PC-9 (cell line): ENCODE data around the gene RASA1. TPM values are rescaled to one million over a fixed set of nuclear protein-coding genes. Genes with fewer than 3 reads are reported as not detected.

Experiments
- BruUV-seq: library from RNA; stranded (reverse); fragments of 400-500 nt; replicated peaks from 2 replicates; lab custom pipeline; 2021; lab: Mats Ljungman, UMichigan
- CTCF ChIA-PET: fragments of 300-600 bp; sonication (Branson Sonifier 250); formaldehyde crosslinking; loops from one replicate; lab custom pipeline; 2022; ENCODE audit warnings: antibody characterized with exemption; lab: Charles Lee
- POLR2A ChIA-PET: fragments of 300-600 bp; sonication (Branson Sonifier 250); formaldehyde crosslinking; loops from one replicate; lab custom pipeline; 2022; ENCODE audit warnings: antibody characterized with exemption; ENCODE audit not compliant: unreplicated experiment; lab: Charles Lee
- DNase-seq, 2 experiments: peaks; one replicate each; pipeline versions ENCODE4 v3.0.0 to v3.0.0-alpha.2; 2015 to 2022; ENCODE audit warnings: mixed read lengths in 1 of 2
- H2AFZ ChIP-seq: fragments of 200-600 bp; sonication (generic); 2 replicates; pipeline ENCODE4 v1.8.1; 2017; ENCODE audit warnings: antibody characterized with exemption
- H3F3A ChIP-seq: fragments of 200-600 bp; sonication (generic); 2 replicates; pipeline ENCODE4 v1.8.1; 2017; ENCODE audit warnings: antibody characterized with exemption, mild to moderate bottlenecking, low read depth; ENCODE audit not compliant: insufficient read depth
- H3K27ac ChIP-seq: fragments of 200-600 bp; sonication (generic); 2 replicates; pipeline ENCODE4 v1.6.1; 2016; ENCODE audit warnings: mixed run types
- H3K27me3 ChIP-seq: fragments of 200-600 bp; sonication (generic); 2 replicates; pipeline ENCODE4 v1.6.1; 2016; ENCODE audit warnings: low read depth, mixed run types; ENCODE audit not compliant: insufficient read depth
- H3K36me3 ChIP-seq: fragments of 200-600 bp; sonication (generic); 2 replicates; pipeline ENCODE4 v1.6.1; 2016; ENCODE audit warnings: low read depth, mixed run types
- H3K4me1 ChIP-seq: fragments of 200-600 bp; sonication (generic); replicated peaks from 2 replicates; pipeline ENCODE4 v1.6.1; 2016; ENCODE audit warnings: mixed run types; ENCODE audit not compliant: insufficient read depth
- H3K4me2 ChIP-seq: fragments of 200-600 bp; sonication (generic); 2 replicates; pipeline ENCODE4 v1.6.1; 2017; ENCODE audit warnings: mixed run types
- H3K4me3 ChIP-seq: fragments of 200-600 bp; sonication (generic); 2 replicates; pipeline ENCODE4 v1.6.1; 2016; ENCODE audit warnings: mixed run types
- H3K79me2 ChIP-seq: fragments of 200-600 bp; sonication (generic); 2 replicates; pipeline ENCODE4 v1.6.1; 2017; ENCODE audit warnings: low read depth, mixed run types
- H3K9me2 ChIP-seq: fragments of 200-600 bp; sonication (generic); 2 replicates; pipeline ENCODE4 v1.8.1; 2017; ENCODE audit warnings: mild to moderate bottlenecking; ENCODE audit not compliant: insufficient read depth
- H3K9me3 ChIP-seq: fragments of 200-600 bp; sonication (generic); 2 replicates; pipeline ENCODE4 v1.8.1; 2016; ENCODE audit warnings: low read depth; ENCODE audit not compliant: insufficient read depth
- H4K20me1 ChIP-seq: fragments of 200-600 bp; sonication (generic); 2 replicates; pipeline ENCODE4 v1.8.1; 2017; ENCODE audit not compliant: insufficient read depth
- EZH2 ChIP-seq: fragments of 200-600 bp; sonication (generic); IDR thresholded peaks from 2 replicates; pipeline ENCODE4 v1.8.0; 2017; ENCODE audit warnings: antibody characterized with exemption, low read depth
- intact Hi-C: fragments of 100-400 bp; cut with micrococcal nuclease; formaldehyde crosslinking; loops from one replicate; pipeline ENCODE4 v1.10.0; 2022; ENCODE audit not compliant: unreplicated experiment
- total RNA-seq: library from RNA; stranded (reverse); gene quantifications from 2 replicates; pipeline ENCODE4 v1.2.3, GENCODE V29; 2021
- TF ChIP-seq, protein P1 (sequence below): fragments of 200-600 bp; sonication (generic); conservative IDR thresholded peaks from 2 replicates; pipeline ENCODE4 v1.6.1; 2017; ENCODE audit warnings: mixed run types, antibody characterized with exemption, mild to moderate bottlenecking, moderate library complexity

The RASA1 gene
- total RNA-seq, 1 experiment from 2014 or later = 66.6 TPM

DNA sequence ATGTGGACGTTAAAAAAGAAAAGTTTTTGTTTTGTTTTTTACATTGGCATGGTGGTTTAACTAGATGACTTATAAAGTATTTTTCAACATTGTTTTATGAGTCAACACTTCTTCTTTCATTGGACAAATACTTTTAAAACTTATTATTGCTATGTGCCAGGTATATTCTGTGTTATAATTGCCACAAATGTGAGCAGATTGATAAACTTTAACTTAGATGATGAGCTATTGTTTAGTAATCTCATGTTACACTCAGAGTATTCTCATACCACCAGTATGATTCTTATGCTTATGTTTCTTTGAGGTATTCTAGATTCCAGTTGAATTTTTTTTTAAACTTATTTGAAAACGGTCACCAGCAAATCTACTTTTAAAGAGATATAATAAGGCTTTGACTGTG, 60.3 kb downstream of the RASA1 start:
- no peak overlapping the region for H3K4me3 ChIP-seq
- no peaks in the 10 kb centered on the region for H3K9me3 ChIP-seq
- H2AFZ ChIP-seq = no peak overlapping the region
- H3K9me2 ChIP-seq = no peaks in the 10 kb centered on the region
- H3F3A ChIP-seq = no peaks in the 10 kb centered on the region
- peaks cover 44% of the 10 kb centered on the region for H3K79me2 ChIP-seq
- POLR2A ChIA-PET = interaction anchor here (0.6 kb wide), 1 partner anchor 72 kb away, joined by 3 read pairs; no protein-coding TSS in a partner anchor
- no peak overlapping the region for H3K4me2 ChIP-seq
- no peaks in the 10 kb centered on the region for H3K27me3 ChIP-seq
- H3K27ac ChIP-seq = 0 out of 2 replicates have a peak overlapping the region, but pooled peaks have one; percentile 12
- CTCF ChIA-PET = no interaction called here
- intact Hi-C loops = no loop called here
- DNase-seq = no peak
- H4K20me1 ChIP-seq = no peaks in the 10 kb centered on the region; the same call in none of the 2 replicates
- H3K4me1 ChIP-seq = no peaks in the 10 kb centered on the region
- H3K36me3 ChIP-seq = peaks cover 8% of the 10 kb centered on the region; the same call in 1 of the 2 replicates
- TF ChIP-seq, protein P1, sequence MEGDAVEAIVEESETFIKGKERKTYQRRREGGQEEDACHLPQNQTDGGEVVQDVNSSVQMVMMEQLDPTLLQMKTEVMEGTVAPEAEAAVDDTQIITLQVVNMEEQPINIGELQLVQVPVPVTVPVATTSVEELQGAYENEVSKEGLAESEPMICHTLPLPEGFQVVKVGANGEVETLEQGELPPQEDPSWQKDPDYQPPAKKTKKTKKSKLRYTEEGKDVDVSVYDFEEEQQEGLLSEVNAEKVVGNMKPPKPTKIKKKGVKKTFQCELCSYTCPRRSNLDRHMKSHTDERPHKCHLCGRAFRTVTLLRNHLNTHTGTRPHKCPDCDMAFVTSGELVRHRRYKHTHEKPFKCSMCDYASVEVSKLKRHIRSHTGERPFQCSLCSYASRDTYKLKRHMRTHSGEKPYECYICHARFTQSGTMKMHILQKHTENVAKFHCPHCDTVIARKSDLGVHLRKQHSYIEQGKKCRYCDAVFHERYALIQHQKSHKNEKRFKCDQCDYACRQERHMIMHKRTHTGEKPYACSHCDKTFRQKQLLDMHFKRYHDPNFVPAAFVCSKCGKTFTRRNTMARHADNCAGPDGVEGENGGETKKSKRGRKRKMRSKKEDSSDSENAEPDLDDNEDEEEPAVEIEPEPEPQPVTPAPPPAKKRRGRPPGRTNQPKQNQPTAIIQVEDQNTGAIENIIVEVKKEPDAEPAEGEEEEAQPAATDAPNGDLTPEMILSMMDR = no peak
- no peak for TF ChIP-seq EZH2
- no TSS peak for BruUV-seq

DNA sequence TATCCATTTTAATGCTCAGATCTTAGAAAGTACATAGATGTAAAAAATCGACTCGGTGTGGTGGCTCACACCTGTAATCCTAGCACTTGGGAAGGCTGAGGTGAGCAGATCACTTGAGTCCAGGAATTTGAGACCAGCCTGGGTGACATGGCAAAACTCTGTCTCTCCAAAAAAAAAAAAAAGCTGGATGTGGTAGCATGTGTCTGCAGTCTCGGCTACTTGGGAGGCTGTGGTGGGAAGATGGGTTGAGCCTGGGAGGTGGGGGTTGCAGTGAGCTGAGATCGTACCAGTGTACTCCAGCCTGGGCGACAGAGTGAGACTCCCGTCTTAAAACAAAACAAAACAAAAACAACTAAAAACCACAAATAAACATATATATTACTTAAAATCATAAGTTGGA, 61.4 kb downstream of the RASA1 start:
- Histone ChIP-seq H3K9me3 (no peaks in the 10 kb centered on the region), H3K27ac (no peak overlapping the region), H3K9me2 (no peaks in the 10 kb centered on the region), H3K79me2 (peaks cover 38% of the 10 kb centered on the region), H3F3A (no peaks in the 10 kb centered on the region), H3K4me3 (no peak overlapping the region), H3K4me1 (no peaks in the 10 kb centered on the region), H2AFZ (no peak overlapping the region), H4K20me1 (no peaks in the 10 kb centered on the region; the same call in none of the 2 replicates), H3K27me3 (no peaks in the 10 kb centered on the region), H3K36me3 (peaks cover 12% of the 10 kb centered on the region; the same call in 1 of the 2 replicates), H3K4me2 (no peak overlapping the region)
- POLR2A ChIA-PET = no interaction called here
- TF ChIP-seq EZH2 = no peak
- TF ChIP-seq, protein P1 = no peak
- no TSS peak for BruUV-seq
- CTCF ChIA-PET = interaction anchor here (0.6 kb wide), 1 partner anchor 28 kb away, joined by 5 read pairs; no protein-coding TSS in a partner anchor
- intact Hi-C loops = no loop called here
- no peak for DNase-seq

DNA sequence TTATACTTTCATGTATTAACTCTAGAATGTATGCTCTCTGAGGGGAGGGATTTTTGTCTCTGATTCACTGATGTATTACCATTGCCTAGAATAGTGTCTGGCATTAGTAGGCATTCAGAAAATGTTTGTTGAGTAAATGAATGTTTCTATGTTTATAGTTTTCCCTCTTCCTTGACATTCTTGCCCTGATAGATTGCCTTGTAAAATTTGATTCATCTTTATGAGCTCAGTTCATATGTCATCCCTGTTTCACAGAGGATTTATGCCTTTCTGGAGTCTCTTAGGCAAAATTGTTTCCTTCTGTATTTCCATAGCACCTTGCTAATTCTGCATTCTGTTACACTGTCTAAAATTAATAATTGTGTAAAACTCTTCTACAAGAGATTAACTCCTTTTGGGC, 72.3 kb downstream of the RASA1 start:
- Histone ChIP-seq H3K9me2 (no peaks in the 10 kb centered on the region), H3K36me3 (0 out of 2 replicates have a peak, but pooled peaks cover 4% of the 10 kb centered on the region), H3K27me3 (no peaks in the 10 kb centered on the region), H3K4me3 (no peak overlapping the region), H3F3A (no peaks in the 10 kb centered on the region), H3K27ac (no peak overlapping the region), H2AFZ (no peak overlapping the region), H4K20me1 (no peaks in the 10 kb centered on the region), H3K79me2 (no peaks in the 10 kb centered on the region), H3K9me3 (no peaks in the 10 kb centered on the region), H3K4me1 (no peaks in the 10 kb centered on the region), H3K4me2 (no peak overlapping the region)
- intact Hi-C loops = no loop called here
- no peak for TF ChIP-seq EZH2
- TF ChIP-seq, protein P1 = no peak
- ChIA-PET POLR2A (no interaction called here), CTCF (interaction anchor here (0.8 kb wide), 1 partner anchor 51 kb away, joined by 4 read pairs; no protein-coding TSS in a partner anchor)
- no peak for DNase-seq
- BruUV-seq = no TSS peak
